ENCODE measurements around the gene LFNG. TPM values are rescaled to one million over a fixed set of nuclear protein-coding genes. Genes with fewer than 3 reads are reported as not detected.

LFNG gene
- total RNA-seq, 3 donors from 2014 or later, result 31.7 to 95.0 (median 71.7) TPM

DNA sequence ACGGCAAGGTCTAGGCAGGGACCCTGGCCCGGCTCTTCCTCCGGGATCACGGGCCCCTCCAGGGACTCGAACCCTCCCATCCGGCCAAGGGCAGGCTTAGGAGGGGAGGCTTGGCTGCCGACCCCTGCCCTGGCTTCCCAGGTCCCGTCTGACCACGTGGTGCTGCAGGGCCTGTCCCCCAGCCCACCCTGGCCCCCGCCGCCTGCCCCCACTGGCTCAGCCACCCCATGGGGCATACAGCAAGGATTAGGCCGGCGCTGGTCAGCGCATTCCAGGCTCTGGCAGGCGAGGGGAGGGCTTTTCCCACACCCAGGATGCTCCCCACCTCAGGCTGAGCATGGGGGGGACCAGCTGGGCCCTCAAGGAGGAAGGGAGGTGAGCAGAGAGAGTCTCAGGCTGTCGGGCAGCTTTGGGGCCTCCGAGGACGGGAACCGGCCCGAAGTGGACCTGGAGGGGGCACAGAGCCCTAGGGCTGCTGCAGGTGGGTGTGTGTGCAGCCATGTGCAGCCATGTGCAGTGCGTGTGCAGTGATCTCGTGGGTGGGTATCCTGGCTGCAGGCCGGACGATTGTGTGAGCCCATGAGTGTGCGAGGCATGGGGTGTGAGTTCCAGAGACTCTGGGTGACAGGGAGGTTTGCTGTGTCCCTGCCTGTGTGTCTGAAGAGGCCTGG is 42.7 kb upstream of the LFNG start:
- DNase-seq, result peak in 1 of 3 donors; percentile 52
- H3K36me3 ChIP-seq (ENCODE audit: low read depth), result no peaks in the 10 kb centered on the region
- peaks cover 17% of the 10 kb centered on the region for H3K4me1 ChIP-seq (ENCODE audit: low read depth)
- TF ChIP-seq, protein P1, sequence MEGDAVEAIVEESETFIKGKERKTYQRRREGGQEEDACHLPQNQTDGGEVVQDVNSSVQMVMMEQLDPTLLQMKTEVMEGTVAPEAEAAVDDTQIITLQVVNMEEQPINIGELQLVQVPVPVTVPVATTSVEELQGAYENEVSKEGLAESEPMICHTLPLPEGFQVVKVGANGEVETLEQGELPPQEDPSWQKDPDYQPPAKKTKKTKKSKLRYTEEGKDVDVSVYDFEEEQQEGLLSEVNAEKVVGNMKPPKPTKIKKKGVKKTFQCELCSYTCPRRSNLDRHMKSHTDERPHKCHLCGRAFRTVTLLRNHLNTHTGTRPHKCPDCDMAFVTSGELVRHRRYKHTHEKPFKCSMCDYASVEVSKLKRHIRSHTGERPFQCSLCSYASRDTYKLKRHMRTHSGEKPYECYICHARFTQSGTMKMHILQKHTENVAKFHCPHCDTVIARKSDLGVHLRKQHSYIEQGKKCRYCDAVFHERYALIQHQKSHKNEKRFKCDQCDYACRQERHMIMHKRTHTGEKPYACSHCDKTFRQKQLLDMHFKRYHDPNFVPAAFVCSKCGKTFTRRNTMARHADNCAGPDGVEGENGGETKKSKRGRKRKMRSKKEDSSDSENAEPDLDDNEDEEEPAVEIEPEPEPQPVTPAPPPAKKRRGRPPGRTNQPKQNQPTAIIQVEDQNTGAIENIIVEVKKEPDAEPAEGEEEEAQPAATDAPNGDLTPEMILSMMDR (IDR thresholded peaks at IDR 0.05), result no peak
- no peaks in the 10 kb centered on the region for H3K9me3 ChIP-seq
- intact Hi-C loops (cut with DNase I, micrococcal nuclease), result loop anchor here in 1 of 2 donors (10.0 kb wide), 1 partner anchor 208 kb away; the partner anchor contains the start of gene AMZ1
- ATAC-seq, result no peak
- H3K4me3 ChIP-seq, result no peak overlapping the region

DNA sequence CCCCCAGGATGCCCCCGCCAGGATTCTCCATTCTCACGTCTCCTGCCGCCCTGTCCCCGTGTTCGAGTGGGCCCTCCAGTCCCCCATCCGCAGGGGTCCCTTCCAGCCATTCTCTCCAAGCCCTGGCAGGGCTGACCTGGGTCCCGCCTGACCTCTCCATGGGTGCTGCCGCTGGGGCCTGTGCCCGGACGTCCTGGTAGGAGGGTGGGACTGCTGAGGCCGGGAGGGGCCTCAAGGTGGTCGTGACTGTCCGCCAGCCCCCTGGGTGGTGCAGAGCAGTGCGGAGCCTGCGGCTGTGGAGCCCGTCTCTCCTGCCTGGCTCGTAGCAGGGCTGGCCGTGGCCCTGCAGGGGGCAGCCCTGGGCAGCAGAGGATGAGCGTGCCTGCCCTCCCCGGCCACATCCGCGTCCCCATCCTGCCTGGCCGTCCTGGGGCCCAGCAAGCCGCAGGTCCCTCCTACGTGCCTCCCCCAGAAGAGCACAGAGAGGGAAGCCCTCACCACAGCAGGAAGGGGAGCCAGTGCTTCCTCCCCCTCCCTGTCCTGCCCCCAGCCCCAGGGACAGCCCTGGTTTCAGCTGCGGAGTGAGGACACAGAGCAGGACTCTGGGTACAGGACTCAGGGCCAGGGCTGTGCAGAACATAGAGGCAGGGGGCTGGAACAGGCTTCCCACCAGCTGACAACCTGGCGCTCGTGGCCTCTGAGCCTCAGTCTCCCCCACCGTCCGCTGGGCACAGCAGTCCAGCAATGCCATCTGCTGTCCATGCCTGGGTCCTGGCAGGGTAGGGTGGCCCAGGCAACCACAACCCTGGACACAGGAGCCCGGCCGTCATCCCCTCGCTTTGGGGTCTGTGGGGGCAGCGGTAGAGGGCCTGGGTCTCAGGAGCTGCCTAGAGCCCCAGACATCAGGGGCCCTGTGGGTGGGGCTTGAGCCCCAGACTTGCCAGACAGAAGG is 41.9 kb upstream of the LFNG start:
- TF ChIP-seq, protein P1 (IDR thresholded peaks at IDR 0.05), result peak; percentile 76
- Histone ChIP-seq H3K36me3 (ENCODE audit: low read depth) (no peaks in the 10 kb centered on the region), H3K9me3 (peaks cover 2% of the 10 kb centered on the region), H3K4me3 (no peak overlapping the region), H3K4me1 (ENCODE audit: low read depth) (peaks cover 17% of the 10 kb centered on the region)
- ATAC-seq (peak; percentile 90), DNase-seq (peak; percentile 74 to 83 (median 79))
- intact Hi-C loops (cut with DNase I, micrococcal nuclease), result loop anchor here in 1 of 2 donors (10.0 kb wide), 1 partner anchor 207 kb away; the partner anchor contains the start of gene AMZ1

DNA sequence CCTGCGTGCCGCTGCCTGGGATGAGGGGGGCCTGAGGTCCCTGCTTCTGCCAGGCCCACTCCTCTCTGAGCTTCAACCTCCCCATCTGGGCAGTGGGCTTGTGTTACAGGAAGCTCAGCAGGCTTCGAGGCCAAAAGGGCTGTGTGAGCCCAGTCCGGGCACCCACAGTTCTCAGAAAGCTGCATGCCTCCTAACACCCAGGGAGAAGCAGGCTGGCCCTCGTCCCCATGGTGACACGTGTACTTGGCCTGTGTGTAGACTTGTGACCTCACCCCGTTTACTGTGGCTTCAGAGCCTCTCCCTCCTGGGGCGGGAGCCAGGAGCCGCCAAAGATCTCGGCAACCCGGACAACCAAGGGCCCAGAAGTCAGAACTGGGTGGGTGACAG is 41.2 kb upstream of the LFNG start:
- ATAC-seq (peak; percentile 88), DNase-seq (peak; percentile 81 to 84 (median 83))
- Histone ChIP-seq H3K36me3 (ENCODE audit: low read depth) (no peaks in the 10 kb centered on the region), H3K4me1 (ENCODE audit: low read depth) (peaks cover 17% of the 10 kb centered on the region), H3K9me3 (peaks cover 9% of the 10 kb centered on the region), H3K4me3 (no peak overlapping the region)
- TF ChIP-seq, protein P1 (IDR thresholded peaks at IDR 0.05), result no peak
- intact Hi-C loops (cut with DNase I, micrococcal nuclease), result loop anchor here in 1 of 2 donors (10.0 kb wide), 1 partner anchor 206 kb away; the partner anchor contains the start of gene AMZ1

DNA sequence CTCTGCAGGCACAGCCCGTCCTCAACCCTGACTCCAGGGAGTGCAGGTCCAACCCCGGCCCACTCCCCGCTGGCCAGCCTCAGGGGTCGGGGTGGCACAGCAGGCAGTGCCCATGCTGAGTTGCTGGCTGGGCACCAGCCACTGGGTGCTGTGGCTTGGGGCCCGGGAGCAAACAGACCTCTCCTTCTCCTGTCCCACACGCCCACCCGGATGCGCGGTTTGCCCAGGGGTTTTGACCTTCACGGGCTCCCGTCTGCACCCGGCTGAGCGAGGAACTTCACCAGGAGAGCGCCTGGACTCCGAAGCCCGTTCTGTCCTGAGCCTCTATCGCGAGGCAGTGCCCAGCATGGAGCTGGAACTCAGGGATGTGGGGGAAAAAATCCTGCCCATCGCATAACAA is 40.8 kb upstream of the LFNG start:
- intact Hi-C loops (cut with DNase I, micrococcal nuclease), result loop anchor here in 1 of 2 donors (10.0 kb wide), 1 partner anchor 206 kb away; the partner anchor contains the start of gene AMZ1
- Histone ChIP-seq H3K4me3 (no peak overlapping the region), H3K4me1 (ENCODE audit: low read depth) (peaks cover 17% of the 10 kb centered on the region), H3K9me3 (peaks cover 9% of the 10 kb centered on the region), H3K36me3 (ENCODE audit: low read depth) (no peaks in the 10 kb centered on the region)
- DNase-seq (no peak), ATAC-seq (peak; percentile 19)
- TF ChIP-seq, protein P1 (IDR thresholded peaks at IDR 0.05), result no peak

DNA sequence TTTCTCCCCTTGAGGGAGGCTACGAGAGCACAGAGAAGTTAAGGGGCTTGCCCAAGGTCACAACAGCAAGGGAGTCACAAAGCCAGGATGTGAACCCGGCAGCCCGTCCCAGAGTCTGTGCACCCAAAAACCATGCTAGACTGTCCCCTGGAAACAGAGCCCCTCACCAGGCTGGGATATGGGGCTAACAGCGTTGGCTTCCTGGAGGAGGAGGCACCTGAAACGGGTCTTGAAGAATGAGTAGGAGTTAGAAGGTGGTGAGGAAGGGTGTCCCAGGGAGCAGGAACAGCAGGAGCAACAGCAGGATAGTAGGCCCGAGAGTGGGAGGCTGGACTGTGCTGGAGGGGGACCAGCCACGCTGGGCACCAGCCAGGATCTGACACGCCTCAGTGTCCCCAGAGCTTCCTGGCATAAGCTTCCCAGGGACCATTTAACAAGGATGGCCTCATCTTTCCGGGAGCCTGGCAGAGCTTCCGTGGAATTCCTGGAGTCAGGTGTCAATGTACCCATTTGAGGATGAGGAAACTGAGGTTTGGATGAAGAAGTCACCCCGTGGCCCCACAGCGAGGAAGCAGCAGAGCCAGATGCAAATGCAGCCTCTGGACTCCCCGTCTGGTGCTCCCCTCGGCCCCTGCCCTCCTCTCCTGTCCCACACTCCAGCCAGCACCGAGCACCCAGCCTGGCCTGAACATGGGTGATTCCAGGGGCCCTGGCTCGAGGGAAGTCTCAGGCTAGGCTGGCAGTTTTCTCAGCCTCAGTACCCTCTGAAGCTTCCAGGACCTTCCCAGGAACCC is 40.1 kb upstream of the LFNG start:
- DNase-seq (no peak), ATAC-seq (no peak)
- Histone ChIP-seq H3K36me3 (ENCODE audit: low read depth) (no peaks in the 10 kb centered on the region), H3K4me1 (ENCODE audit: low read depth) (peaks cover 17% of the 10 kb centered on the region), H3K4me3 (no peak overlapping the region), H3K9me3 (peaks cover 9% of the 10 kb centered on the region)
- TF ChIP-seq, protein P1 (IDR thresholded peaks at IDR 0.05), result no peak
- intact Hi-C loops (cut with DNase I, micrococcal nuclease), result loop anchor here in 1 of 2 donors (10.0 kb wide), 1 partner anchor 205 kb away; the partner anchor contains the start of gene AMZ1

Data from mucosa of descending colon (tissue), 3 donors.